GM19395 (cell line): ENCODE measurements around the gene CPT2.
"Not testable (repeated sequence)": the region's sequence is repeated elsewhere in the genome, so short reads cannot be mapped to it uniquely, and the experiment has no call there.

Experiments
- ATAC-seq: cut with Tn5 transposase; IDR thresholded peaks from one replicate; pipeline ENCODE4 v1.9.1; 2021; ENCODE audit warnings: mild to moderate bottlenecking, moderate library complexity; ENCODE audit not compliant: unreplicated experiment

The CPT2 gene

DNA sequence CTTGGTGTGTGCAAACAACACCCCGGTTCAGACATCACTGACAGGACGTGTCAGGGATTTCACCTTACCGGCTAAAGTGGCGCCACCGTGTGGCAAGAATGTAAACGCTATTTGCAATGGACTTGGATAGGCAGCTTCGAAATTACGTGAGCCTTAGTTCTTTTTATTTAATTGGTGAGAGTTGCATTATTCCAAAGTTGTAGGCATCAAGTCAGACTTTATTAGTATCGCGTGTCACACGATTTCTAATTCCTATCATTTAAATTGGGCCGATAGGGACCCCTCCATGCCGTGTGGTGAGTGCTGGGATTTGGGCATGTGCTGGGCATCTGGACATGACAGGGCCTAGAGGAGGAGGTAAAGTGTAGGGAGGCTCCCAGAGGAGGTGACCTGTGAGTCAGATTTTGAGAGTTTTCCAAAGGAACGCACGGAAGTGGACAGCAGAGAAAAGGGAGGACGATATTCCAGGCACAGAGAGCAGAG, 14.5 kb upstream of the CPT2 start:
- no peak for ATAC-seq

DNA sequence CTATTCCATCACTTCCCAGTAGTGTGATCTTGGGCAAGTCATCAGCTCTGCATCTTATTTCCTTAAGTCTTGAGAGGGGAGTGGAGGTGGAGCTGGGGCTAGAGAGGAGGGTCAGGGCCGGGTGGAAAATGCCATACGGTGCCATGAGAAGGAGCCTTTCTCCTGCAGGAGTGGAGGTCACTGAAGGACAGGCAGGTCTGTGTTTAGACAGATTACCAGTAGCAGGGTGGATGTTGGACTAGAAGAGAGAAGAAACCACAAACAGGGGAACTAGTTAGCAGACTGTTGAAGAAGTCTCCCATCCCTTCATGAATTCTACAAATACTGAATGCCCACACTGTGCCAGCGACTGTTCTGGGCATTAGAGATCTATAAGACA, 13.9 kb upstream of the CPT2 start:
- ATAC-seq, result no peak

DNA sequence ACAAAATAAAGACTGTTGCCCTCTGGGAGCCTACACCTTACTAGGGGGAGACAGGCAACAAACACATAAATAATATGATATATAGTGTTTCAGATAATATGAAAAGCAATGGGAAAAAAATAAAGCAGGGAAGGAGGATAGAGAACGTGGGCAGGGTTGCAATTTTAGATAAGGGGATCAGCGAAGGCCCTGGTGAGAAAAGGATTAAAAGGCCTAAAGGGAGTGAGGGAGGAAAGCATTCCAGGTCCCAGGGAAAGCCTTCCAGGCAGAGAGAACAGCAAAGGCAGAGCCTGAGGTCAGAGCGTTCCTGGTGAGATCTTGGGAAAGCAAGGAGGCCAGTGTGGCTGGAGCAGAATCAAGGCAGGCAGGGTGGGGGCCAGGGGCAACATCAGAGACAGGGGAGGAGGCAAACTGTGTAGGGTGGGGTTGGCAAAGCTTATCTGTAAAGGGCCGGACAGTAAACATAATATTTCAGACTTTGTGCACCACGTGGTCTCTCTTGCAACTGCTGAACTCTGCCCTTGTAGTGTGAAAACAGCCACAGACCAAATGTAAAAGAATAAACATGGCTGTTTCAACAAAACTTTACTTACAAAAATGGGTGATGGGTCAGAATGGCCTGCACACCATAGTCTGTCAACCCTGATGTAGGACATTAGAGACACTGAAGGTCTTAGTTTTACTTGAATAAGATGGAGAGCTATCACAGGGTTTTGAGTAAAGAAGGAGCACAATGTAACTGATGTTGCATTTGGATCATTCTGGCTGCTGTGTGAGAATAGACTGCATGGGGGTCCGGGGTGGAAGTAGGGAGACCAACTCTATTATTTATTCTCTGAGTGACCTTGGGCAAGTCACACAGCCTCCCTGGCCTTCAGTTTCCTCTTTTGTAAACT, 13.3 kb upstream of the CPT2 start:
- ATAC-seq, result no peak

DNA sequence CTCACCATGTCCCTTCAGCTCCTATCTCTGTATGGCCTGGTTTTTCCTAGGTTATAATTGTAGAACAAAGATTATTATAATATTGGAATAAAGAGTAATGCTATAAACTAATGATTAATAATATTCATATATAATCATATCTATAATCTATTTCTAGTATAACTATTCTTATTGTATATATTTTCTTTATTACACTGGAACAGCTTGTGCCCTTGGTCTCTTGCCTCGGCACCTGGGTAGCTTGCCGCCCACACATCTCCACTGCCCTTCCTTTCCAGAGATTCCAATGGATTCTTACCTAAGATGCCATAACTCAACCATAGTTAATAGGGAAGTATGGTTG, 10.7 kb upstream of the CPT2 start:
- not testable (repeated sequence) for ATAC-seq

DNA sequence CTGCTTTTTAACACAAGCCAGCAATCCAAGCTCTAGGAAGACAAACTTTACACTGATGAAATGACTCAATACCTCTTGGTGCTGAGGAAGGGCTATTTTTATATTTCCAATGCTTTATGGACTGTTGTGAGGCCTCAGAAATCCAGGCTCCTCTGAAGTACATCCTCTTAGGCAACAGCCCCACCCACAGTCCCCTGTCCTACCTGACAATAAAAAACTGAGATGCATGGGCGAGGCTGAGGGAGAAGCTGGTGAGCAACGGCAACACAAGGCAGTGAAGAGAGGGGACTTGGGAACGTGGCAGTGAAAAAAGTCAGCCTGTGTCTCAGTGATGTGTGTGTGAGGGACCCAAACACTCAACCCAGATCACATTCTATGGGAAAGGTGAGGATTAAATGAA, 10.1 kb upstream of the CPT2 start:
- ATAC-seq, result no peak

DNA sequence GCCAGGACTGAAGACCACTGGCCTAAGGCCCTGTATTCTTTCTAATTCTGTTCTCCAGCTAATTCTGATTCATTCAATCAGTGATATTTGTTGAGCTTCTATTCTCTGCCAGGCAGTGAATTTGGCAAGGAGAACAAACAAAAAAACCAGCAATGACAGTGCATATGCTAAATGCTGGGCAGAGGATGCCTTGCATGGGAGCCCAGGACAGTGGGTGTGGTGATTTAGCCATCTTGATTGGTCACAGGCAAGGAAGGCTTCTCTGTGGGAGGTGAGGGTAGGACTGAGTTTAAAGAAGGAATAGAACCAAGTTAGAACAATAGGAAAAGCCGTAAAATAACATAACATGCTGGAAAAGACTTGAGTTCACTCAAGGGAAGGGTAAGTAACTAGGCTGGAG, 9.2 kb upstream of the CPT2 start:
- ATAC-seq, result no peak

DNA sequence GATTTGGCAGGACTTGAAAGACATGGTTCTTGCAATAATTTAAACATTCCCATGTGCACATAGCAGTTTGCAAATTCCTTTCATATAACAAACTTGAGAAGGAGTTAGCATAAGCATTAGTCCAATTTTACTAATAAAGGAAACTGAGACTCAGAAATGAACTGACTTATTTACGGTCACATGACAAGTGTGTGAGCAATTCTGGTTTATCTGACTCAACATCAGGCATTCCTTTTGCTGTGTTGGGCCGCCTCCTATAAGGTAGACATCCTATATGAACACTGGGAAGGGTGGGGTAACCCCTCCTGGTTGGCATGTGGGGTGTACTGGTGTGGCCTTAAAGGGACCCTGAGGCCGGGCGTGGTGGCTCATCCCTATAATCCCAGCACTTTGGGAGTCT, 8.5 kb upstream of the CPT2 start:
- ATAC-seq, result no peak

DNA sequence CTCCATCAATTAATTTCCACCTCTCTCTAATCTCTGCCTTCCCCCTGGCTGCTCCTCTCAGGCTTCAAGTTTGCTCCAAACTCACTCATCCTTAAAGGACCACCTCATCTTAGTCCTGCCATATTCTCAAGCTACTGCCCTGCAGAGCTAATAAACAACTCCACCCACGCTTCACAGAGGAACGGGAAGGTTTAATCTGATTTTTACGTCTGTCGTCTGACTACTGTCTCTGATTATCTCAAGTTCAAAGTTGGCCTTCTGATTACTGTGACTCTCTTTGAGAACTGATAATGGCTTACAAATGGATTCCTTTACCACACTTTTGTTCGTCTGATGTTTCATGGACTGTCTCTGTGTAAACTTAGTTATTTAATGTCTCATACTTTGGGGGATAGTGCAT, 7.6 kb upstream of the CPT2 start:
- ATAC-seq, result no peak

DNA sequence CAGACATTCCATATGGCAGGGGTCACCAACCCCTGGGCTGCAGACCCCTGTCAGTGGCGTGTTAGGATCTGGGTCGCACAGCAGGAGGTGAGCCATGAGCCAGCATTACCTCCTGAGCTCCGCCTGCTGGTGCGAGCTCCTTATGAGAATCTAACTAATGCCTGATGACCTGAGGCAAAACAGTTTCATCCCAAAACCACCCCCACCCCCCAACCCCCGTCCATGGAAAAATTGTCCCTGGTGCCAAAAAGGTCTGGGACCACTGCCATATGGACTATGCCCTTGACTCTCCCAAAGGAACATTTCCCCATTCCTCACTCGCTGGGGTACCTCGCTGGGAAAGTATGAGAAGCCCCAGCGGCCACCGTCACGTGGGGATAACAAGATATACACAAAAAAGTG, 6.4 kb upstream of the CPT2 start:
- ATAC-seq, result no peak

DNA sequence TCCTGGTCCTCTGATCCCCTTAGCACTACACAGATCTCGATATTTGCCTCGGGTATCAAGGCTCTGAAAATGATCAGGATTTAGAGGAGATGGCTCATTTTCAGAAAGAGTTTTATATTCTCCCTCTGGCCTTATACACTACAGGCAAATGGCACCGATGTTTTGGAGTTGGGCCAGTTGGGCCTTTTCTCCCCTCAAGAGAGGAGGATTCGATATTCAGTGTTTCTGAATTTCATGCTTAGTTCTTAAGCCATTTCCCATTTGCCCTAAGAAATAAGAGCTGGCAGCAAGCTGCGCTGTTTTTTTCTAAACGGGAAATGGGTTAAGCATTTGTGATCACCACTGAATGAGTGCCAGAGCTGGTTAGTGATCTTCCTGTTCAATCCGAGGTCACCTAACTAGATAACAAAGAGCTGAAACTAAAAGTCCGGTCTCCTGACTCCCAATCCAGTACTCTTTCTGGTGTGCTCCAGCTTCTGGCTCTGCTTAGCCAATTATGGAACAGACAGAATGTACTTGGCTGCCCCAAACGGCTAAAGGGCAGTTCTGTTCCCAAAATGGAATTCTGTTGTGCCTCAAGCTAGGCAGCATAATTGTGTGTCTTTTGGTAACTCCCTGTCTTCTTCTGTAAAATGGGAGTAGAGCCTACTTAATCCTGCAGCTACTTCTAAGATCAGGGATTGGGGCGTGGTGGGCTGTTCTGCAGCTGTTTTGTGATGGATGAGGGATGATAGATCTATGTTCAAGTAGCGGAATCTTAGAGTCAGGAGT, 1.2 kb upstream of the CPT2 start:
- ATAC-seq, result no peak

DNA sequence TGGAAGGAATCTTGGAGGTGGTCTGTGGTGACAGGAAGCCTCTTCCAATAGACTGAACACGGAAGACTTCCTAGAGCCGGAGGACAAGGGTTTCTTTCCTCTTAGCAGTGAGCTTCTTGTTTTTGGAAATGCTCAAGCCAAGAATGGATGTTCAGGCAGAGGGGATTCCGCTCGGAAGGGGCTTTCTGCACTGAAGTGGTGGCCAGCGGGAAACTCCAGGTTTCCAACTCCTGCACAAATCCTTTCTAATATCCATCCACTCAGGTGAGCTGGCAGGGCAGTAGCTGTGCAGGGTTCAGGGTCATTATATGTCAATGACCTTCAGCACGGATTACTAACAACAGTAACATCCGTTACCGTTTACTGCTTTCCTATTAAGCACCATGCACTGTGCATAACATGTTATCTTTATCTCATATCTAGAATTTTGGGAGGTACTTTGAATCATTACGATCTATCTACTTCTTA, 573 bp upstream of the CPT2 start:
- ATAC-seq, result peak; percentile 26

DNA sequence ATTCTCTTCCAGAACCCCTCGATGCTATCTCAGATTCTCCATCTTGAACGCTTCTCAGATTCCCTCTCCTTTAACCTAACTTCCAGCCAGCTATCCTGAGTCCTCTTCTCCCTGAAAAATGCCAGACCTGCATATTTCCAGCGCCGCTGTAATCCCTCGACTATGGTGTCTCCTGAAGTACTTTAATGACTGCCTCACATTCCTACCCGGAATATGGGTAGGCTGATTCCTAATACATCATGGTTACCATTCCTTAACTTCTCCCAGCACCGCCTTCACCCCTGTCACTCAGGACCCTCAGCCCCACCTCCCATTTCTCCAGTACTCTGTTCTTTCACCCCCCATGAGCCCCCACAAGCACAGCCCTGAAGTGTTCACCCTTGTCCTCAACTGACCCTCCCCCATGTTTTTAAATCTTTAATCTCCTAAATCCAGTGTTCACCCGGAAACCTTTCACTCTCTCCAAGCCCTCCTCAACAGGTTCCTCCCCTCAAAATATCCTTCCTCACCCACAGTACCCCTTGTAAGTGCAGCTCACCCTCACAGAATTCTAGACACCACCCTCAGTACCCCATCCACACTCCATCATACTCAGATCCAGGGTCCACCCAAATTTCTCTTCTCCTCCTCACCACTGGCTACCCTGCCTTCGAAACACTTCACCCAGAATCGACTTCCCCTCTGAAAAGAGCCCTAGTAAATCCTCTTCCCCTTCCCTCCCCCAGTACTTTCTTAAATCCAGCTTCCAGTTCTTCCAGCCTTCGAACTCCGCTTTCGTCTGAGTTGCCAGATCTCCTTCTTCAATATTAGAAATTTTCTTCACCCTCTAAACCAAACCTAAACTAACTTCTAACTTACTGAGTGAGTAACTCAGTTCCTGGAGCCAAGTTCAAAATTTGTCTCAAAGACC, 922 bp downstream of the CPT2 start:
- ATAC-seq, result no peak

DNA sequence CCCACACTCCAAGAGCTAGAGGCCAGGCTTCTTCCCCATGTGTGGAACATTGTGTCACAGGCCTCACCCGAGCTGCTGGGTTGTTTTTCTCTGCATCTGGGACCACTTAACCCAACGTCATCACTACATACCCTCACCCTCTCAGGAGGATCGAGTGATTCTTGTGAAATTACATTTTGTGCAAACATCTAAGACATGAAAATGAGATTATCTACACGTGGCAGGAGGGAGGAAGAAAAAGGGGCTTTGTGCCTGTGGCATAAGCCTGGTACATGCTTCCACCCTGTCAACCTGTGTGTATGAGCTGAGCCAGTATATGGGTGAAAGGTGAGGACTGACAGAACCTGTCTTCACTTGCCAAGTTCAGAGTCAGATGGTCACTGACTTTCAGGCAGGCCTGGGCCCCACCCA, 1.6 kb downstream of the CPT2 start:
- no peak for ATAC-seq

DNA sequence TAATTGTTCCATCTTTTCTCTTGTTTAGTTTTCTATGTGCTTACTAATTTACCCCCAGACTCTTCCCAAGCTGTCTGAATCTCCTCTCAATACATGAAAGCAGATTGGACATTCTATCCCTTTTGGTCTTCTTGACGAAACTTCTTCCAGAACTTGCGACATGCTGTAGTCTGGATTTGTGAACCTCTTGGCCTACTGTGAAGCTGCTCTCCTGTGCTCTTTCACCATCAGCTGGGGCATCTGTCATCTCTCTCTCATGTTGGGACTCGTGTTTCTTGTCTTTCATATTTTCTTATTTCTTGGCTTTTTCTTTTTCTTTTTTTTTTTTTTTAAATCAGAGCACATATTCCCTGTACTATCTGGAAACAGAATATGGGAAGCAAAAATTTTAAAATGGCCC, 6.8 kb downstream of the CPT2 start:
- no peak for ATAC-seq

DNA sequence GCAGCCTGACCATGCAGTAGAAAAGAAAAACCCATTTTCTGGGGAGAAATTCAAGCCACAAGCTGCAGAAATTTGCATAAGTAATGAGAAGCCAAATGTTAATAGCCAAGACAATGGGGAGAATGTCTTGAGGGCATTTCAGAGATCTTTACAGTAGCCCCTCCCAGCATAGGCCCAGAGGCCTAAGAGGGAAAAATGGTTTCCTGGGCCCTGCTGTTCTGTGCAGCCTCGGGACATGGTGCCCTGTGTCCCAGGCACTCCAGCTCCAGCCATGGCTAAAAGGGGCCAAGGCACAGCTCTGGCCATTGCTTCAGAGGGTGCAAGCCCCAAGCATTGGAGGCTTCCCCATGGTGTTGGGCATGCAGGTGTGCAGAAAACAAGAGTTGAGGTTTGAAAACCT, 8.9 kb downstream of the CPT2 start:
- not testable (repeated sequence) for ATAC-seq

DNA sequence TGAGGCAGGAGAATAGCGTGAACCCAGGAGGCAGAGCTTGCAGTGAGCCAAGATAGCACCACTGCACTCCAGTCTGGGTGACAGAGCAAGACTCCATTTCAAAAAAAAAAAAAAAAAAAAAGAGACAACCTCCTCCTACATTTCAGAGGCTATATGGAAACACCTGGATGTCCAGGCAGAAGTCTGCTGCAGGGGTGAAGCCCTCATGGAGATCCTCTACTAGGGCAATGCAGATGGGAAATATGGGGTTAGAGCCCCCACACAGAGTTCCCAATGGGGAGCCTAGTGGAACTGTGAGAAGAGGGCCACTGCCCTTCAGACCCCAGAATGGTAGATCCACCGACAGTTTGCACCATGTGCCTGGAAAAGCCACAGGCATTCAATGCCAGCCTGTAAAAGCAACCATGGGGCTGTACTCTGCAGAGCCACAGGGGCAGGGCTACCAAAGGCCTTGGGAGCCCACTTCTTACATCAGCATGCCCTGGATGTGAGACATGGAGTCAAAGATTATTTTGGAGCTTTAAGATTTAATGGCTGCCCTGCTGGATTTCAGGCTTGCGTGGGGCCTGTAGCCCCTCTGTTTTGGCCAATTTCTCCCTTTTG, 9.6 kb downstream of the CPT2 start:
- ATAC-seq, result not testable (repeated sequence)

DNA sequence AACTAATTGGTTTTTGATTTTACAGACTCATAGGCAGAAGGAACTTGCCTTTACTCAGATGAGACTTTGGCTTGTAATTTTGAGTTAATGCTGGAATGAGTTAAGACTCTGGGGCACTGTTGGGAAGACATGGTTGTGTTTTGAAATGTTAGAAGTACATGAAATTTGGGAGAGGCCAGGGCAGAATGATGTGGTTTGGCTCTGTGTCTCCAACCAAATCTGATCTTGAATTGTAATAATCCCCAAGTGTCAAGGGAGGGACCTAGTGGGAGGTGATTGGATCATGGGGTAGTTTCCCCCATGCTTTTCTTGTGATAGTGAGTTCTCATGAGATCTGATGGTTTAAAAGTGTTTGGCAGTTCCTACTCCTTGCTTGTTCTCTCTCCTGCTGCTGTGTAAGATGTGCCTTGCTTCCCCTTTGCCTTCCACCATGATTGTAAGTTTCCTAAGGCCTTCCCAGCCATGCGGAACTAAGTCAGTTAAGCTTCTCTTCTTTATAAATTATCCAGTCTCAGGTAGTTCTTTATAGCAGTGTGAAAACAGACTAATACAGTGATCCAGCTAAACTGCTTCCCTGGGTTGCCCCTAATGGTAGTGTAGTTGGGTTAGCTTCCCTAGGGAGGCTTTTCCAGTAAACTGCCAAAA, 10.2 kb downstream of the CPT2 start:
- no peak for ATAC-seq

DNA sequence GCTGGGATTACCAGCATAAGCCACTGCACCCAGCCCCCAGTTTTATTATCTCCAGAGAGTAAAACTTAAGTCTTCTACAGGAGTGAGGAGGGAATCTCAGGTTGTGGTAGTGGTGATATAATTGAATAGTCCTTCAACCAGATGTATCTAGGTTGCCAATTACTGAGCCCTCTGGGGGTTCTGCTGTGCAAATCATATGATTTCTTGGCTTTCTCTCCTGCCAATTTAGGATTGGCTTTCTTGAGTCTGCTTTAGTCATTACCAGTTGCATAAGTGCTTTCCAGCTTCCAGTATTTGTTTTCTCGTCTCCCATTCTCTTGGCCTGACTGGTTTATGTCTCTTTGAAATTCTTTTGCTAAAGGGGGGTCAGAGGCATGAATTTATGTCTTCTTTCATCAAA, 11.1 kb downstream of the CPT2 start:
- ATAC-seq, result no peak

DNA sequence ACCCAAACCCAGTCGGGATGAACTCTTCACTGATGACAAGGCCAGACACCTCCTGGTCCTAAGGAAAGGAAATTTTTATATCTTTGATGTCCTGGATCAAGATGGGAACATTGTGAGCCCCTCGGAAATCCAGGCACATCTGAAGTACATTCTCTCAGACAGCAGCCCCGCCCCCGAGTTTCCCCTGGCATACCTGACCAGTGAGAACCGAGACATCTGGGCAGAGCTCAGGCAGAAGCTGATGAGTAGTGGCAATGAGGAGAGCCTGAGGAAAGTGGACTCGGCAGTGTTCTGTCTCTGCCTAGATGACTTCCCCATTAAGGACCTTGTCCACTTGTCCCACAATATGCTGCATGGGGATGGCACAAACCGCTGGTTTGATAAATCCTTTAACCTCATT, 13.7 kb downstream of the CPT2 start:
- ATAC-seq, result no peak

DNA sequence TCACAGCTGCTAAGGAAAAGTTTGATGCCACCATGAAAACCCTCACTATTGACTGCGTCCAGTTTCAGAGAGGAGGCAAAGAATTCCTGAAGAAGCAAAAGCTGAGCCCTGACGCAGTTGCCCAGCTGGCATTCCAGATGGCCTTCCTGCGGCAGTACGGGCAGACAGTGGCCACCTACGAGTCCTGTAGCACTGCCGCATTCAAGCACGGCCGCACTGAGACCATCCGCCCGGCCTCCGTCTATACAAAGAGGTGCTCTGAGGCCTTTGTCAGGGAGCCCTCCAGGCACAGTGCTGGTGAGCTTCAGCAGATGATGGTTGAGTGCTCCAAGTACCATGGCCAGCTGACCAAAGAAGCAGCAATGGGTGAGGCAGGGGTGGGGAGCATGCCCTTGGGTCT, 14.3 kb downstream of the CPT2 start:
- no peak for ATAC-seq
